HEK293 (cell line): ENCODE data around the gene PLCB1.

Experiments
- CTCF ChIA-PET: fragments of 350-600 bp; formaldehyde crosslinking; extraction: SDS; loops from one replicate; lab custom pipeline; 2021; ENCODE audit warnings: antibody characterized with exemption; lab: Yijun Ruan, JAX
- POLR2A ChIA-PET: fragments of 300-600 bp; formaldehyde crosslinking; extraction: SDS; loops from one replicate; lab custom pipeline; 2020; ENCODE audit warnings: antibody characterized with exemption, inconsistent platforms; lab: Yijun Ruan, JAX
- H3K27ac ChIP-seq: fragments of 200-500 bp; sonication (Bioruptor generic); 2 replicates; pipeline ENCODE4 v1.5.1; 2014; ENCODE audit warnings: low read depth, low read length, control low read depth, inconsistent platforms; ENCODE audit errors: extremely low read depth
- H3K36me3 ChIP-seq, 2 experiments: fragments of 200-500 bp in 1 of 2; sonication (Bioruptor generic) in 1 of 2; 1 replicate in 1 of 2; 2 replicates in 1 of 2; pipeline ENCODE4 v1.5.1; 2014 to 2017; ENCODE audit warnings: inconsistent platforms in 2 of 2, low read length in 2 of 2; ENCODE audit not compliant: control insufficient read depth in 2 of 2, insufficient read depth in 1 of 2
- H3K4me1 ChIP-seq: fragments of 200-500 bp; sonication (Bioruptor generic); 2 replicates; pipeline ENCODE4 v1.5.1; 2014; ENCODE audit warnings: mild to moderate bottlenecking, low read length, inconsistent platforms; ENCODE audit not compliant: control insufficient read depth, insufficient read depth
- H3K4me3 ChIP-seq: 2 replicates; pipeline ENCODE4 v1.5.1; 2011; ENCODE audit warnings: low read depth, mild to moderate bottlenecking, control low read depth, low read length, moderate library complexity
- H3K9me3 ChIP-seq: fragments of 200-500 bp; sonication (Bioruptor generic); 2 replicates; pipeline ENCODE4 v1.5.1; 2014; ENCODE audit warnings: low read depth, low read length, inconsistent platforms; ENCODE audit not compliant: control insufficient read depth, insufficient read depth
- KLF1 ChIP-seq: fragments of 450-650 bp; formaldehyde crosslinking; IDR thresholded peaks from 2 replicates; pipeline ENCODE4 v1.5.1; 2016; ENCODE audit warnings: missing biosample characterization, missing genetic modification characterization
- KLF7 ChIP-seq: fragments of 450-650 bp; formaldehyde crosslinking; IDR thresholded peaks from 2 replicates; pipeline ENCODE4 v1.5.1; 2016; ENCODE audit warnings: missing biosample characterization, missing genetic modification characterization, borderline replicate concordance
- YY2 ChIP-seq: fragments of 450-650 bp; formaldehyde crosslinking; IDR thresholded peaks from 2 replicates; pipeline ENCODE4 v1.5.1; 2016; ENCODE audit warnings: missing biosample characterization, missing genetic modification characterization
- ZFP69B ChIP-seq: fragments of 450-650 bp; formaldehyde crosslinking; IDR thresholded peaks from 2 replicates; pipeline ENCODE4 v1.5.1; 2016; ENCODE audit warnings: missing biosample characterization, missing genetic modification characterization
- ZNF112 ChIP-seq: fragments of 450-650 bp; formaldehyde crosslinking; IDR thresholded peaks from 2 replicates; pipeline ENCODE4 v1.5.0; 2017; ENCODE audit warnings: missing biosample characterization, missing genetic modification characterization
- ZNF184 ChIP-seq: fragments of 450-650 bp; IDR thresholded peaks from 2 replicates; pipeline ENCODE4 v1.5.1; 2018; ENCODE audit warnings: missing biosample characterization, mild to moderate bottlenecking, missing genetic modification characterization
- ZNF37A ChIP-seq: fragments of 450-650 bp; IDR thresholded peaks from 2 replicates; pipeline ENCODE4 v1.5.1; 2018; ENCODE audit warnings: missing biosample characterization, missing genetic modification characterization
- ZNF426 ChIP-seq: fragments of 450-650 bp; formaldehyde crosslinking; IDR thresholded peaks from 2 replicates; pipeline ENCODE4 v1.5.1; 2017; ENCODE audit warnings: missing biosample characterization, missing genetic modification characterization, mild to moderate bottlenecking, inconsistent platforms, moderate library complexity
- ZNF473 ChIP-seq: fragments of 450-650 bp; formaldehyde crosslinking; IDR thresholded peaks from 2 replicates; pipeline ENCODE4 v1.5.1; 2017; ENCODE audit warnings: missing biosample characterization, missing genetic modification characterization
- ZNF549 ChIP-seq: fragments of 450-650 bp; IDR thresholded peaks from 2 replicates; pipeline ENCODE4 v1.5.1; 2018; ENCODE audit warnings: missing biosample characterization, missing genetic modification characterization, mild to moderate bottlenecking, inconsistent platforms, moderate library complexity
- ZNF610 ChIP-seq: fragments of 450-650 bp; formaldehyde crosslinking; IDR thresholded peaks from 2 replicates; pipeline ENCODE4 v1.5.1; 2016; ENCODE audit warnings: missing biosample characterization, missing genetic modification characterization, borderline replicate concordance
- ZNF624 ChIP-seq: fragments of 450-650 bp; formaldehyde crosslinking; IDR thresholded peaks from 2 replicates; pipeline ENCODE4 v1.5.1; 2017; ENCODE audit warnings: missing biosample characterization, missing genetic modification characterization
- ZNF670 ChIP-seq: fragments of 450-650 bp; formaldehyde crosslinking; IDR thresholded peaks from 2 replicates; pipeline ENCODE4 v1.5.1; 2016; ENCODE audit warnings: missing biosample characterization, missing genetic modification characterization, low read depth
- ZNF776 ChIP-seq: fragments of 450-650 bp; formaldehyde crosslinking; IDR thresholded peaks from 2 replicates; pipeline ENCODE4 v1.5.0; 2017; ENCODE audit warnings: missing biosample characterization, missing genetic modification characterization, borderline replicate concordance
- ZNF843 ChIP-seq: fragments of 450-650 bp; formaldehyde crosslinking; IDR thresholded peaks from 2 replicates; pipeline ENCODE4 v1.5.1; 2016; ENCODE audit warnings: missing biosample characterization, missing genetic modification characterization
- TF ChIP-seq, protein P1 (sequence below): fragments of 450-650 bp; formaldehyde crosslinking; IDR thresholded peaks from 2 replicates; pipeline ENCODE4 v1.5.1; 2016; ENCODE audit warnings: missing biosample characterization, missing genetic modification characterization, borderline replicate concordance
- TF ChIP-seq, protein P2 (sequence below): fragments of 450-650 bp; formaldehyde crosslinking; IDR thresholded peaks from 2 replicates; pipeline ENCODE4 v1.5.1; 2016; ENCODE audit warnings: missing biosample characterization, missing genetic modification characterization

Gene PLCB1

DNA sequence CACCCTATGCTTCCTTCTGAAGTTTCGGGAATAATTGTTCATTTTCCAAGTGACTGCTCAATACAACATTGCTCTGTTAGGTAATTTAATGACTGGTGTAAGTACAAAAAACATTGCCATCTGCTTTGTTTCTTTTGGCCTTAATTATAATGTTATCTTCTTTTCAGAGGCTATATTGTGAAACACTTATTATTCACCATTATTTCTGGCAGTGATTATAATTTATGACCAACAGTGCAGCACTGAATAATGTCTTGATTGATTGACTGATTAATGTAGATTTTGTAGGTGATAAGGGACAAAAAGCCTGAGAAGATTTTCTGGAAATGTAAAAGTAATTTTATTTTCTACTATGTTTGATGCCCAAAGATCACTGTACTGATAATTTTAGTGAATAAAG lies 377.7 kb downstream of the PLCB1 start:
- TF ChIP-seq ZNF776 (no peak), ZFP69B (no peak), ZNF843 (tag by site-specific recombination) (no peak), ZNF184 (tag by site-specific recombination) (no peak), ZNF610 (tag by site-specific recombination) (no peak), ZNF426 (tag by site-specific recombination) (no peak), KLF1 (no peak), ZNF624 (tag by site-specific recombination) (no peak), ZNF670 (tag by site-specific recombination) (no peak), KLF7 (tag by site-specific recombination) (no peak)
- TF ChIP-seq, protein P1, sequence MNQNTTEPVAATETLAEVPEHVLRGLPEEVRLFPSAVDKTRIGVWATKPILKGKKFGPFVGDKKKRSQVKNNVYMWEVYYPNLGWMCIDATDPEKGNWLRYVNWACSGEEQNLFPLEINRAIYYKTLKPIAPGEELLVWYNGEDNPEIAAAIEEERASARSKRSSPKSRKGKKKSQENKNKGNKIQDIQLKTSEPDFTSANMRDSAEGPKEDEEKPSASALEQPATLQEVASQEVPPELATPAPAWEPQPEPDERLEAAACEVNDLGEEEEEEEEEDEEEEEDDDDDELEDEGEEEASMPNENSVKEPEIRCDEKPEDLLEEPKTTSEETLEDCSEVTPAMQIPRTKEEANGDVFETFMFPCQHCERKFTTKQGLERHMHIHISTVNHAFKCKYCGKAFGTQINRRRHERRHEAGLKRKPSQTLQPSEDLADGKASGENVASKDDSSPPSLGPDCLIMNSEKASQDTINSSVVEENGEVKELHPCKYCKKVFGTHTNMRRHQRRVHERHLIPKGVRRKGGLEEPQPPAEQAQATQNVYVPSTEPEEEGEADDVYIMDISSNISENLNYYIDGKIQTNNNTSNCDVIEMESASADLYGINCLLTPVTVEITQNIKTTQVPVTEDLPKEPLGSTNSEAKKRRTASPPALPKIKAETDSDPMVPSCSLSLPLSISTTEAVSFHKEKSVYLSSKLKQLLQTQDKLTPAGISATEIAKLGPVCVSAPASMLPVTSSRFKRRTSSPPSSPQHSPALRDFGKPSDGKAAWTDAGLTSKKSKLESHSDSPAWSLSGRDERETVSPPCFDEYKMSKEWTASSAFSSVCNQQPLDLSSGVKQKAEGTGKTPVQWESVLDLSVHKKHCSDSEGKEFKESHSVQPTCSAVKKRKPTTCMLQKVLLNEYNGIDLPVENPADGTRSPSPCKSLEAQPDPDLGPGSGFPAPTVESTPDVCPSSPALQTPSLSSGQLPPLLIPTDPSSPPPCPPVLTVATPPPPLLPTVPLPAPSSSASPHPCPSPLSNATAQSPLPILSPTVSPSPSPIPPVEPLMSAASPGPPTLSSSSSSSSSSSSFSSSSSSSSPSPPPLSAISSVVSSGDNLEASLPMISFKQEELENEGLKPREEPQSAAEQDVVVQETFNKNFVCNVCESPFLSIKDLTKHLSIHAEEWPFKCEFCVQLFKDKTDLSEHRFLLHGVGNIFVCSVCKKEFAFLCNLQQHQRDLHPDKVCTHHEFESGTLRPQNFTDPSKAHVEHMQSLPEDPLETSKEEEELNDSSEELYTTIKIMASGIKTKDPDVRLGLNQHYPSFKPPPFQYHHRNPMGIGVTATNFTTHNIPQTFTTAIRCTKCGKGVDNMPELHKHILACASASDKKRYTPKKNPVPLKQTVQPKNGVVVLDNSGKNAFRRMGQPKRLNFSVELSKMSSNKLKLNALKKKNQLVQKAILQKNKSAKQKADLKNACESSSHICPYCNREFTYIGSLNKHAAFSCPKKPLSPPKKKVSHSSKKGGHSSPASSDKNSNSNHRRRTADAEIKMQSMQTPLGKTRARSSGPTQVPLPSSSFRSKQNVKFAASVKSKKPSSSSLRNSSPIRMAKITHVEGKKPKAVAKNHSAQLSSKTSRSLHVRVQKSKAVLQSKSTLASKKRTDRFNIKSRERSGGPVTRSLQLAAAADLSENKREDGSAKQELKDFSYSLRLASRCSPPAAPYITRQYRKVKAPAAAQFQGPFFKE (tag by site-specific recombination): no peak
- H3K4me3 ChIP-seq: no peak overlapping the region
- POLR2A ChIA-PET: interaction anchor here (0.7 to 0.8 kb wide), 2 partner anchors 12 to 36 kb away, joined by 4 to 5 read pairs; no protein-coding TSS in a partner anchor
- CTCF ChIA-PET: interaction anchor here (0.7 kb wide), 1 partner anchor 20 kb away, joined by 3 read pairs; no protein-coding TSS in a partner anchor
- H3K36me3 ChIP-seq: no peaks in the 10 kb centered on the region
- H3K9me3 ChIP-seq: no peaks in the 10 kb centered on the region
- H3K27ac ChIP-seq: no peak overlapping the region
- no peaks in the 10 kb centered on the region; the same call in 1 of the 2 replicates for H3K4me1 ChIP-seq

DNA sequence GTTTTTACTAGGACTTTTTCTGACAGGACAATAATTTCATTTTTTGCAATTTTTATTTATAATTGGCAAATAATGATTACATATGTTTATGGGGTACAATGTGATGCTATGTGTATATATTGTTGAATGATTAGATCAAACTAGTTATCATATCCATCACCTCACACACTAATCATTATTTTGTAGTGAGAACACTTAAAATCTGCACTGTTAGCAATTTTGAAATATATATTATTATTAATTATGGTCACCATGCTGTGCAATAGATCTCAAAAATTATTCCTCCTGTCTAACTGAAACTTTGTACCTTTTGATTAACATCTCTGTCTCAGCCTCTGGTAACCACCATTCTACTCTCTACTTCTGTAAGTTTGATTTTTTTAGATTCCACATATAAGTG lies 378.7 kb downstream of the PLCB1 start:
- ChIA-PET POLR2A (no interaction called here), CTCF (no interaction called here)
- no peaks in the 10 kb centered on the region; the same call in 1 of the 2 replicates for H3K4me1 ChIP-seq
- TF ChIP-seq, protein P2, sequence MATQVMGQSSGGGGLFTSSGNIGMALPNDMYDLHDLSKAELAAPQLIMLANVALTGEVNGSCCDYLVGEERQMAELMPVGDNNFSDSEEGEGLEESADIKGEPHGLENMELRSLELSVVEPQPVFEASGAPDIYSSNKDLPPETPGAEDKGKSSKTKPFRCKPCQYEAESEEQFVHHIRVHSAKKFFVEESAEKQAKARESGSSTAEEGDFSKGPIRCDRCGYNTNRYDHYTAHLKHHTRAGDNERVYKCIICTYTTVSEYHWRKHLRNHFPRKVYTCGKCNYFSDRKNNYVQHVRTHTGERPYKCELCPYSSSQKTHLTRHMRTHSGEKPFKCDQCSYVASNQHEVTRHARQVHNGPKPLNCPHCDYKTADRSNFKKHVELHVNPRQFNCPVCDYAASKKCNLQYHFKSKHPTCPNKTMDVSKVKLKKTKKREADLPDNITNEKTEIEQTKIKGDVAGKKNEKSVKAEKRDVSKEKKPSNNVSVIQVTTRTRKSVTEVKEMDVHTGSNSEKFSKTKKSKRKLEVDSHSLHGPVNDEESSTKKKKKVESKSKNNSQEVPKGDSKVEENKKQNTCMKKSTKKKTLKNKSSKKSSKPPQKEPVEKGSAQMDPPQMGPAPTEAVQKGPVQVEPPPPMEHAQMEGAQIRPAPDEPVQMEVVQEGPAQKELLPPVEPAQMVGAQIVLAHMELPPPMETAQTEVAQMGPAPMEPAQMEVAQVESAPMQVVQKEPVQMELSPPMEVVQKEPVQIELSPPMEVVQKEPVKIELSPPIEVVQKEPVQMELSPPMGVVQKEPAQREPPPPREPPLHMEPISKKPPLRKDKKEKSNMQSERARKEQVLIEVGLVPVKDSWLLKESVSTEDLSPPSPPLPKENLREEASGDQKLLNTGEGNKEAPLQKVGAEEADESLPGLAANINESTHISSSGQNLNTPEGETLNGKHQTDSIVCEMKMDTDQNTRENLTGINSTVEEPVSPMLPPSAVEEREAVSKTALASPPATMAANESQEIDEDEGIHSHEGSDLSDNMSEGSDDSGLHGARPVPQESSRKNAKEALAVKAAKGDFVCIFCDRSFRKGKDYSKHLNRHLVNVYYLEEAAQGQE (tag by site-specific recombination): no peak
- TF ChIP-seq ZNF549 (tag by site-specific recombination) (no peak), ZNF473 (no peak), ZNF37A (no peak), ZNF112 (tag by site-specific recombination) (no peak), YY2 (no peak)
- TF ChIP-seq, all 188 proteins: peak for 0
- H3K4me3 ChIP-seq: no peak overlapping the region
- no peak overlapping the region for H3K27ac ChIP-seq
- no peaks in the 10 kb centered on the region for H3K9me3 ChIP-seq
- H3K36me3 ChIP-seq: no peaks in the 10 kb centered on the region
